ENCODE results near the gene SYCE3. TPM values are rescaled to one million over a fixed set of nuclear protein-coding genes. Genes with fewer than 3 reads are reported as not detected.

SYCE3 gene
- total and polyA plus RNA-seq, 2 donors (not counting 3 experiments of a cell fraction or from before 2014, with no cell fraction given): not detected

DNA sequence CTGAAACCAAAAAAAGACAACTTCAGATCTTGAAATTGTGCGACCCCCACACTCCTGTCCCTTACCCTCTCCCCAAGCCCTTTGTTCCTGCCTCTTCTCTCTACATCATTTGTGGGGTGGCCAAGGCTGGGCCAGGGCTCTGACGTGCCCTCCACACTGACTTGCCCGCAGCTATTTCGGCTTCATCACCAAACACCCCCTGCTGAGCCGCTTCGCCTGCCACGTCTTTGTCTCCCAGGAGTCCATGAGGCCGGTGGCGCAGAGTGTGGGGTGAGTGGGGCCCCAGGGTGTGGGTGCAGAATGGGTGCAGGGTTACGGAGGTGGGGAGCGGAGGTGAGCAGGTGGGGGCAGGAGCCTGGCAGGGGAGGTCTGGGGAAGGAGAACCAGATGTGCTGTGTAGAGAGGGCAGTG is 47.3 kb upstream of the SYCE3 start:
- H3K36me3 ChIP-seq (ENCODE audit: control insufficient read depth in 2 of 2, extremely low read depth in 1 of 2, insufficient read depth in 2 of 2, low read length in 2 of 2): no peaks in the 10 kb centered on the region
- DNase-seq (ENCODE audit: low read depth, low spot score) (no peak), FAIRE-seq (no peak)
- H3K4me3 ChIP-seq (replicated peaks in 1 of 3; ENCODE audit: insufficient read depth in 1 of 3, low read depth in 1 of 3, low read length in 3 of 3): no peak overlapping the region
- no peak for TF ChIP-seq POLR2A (IDR thresholded peaks at IDR 0.05; ENCODE audit: low read depth, low read length)
- no peak for TF ChIP-seq FOS (IDR thresholded peaks at IDR 0.05; ENCODE audit: borderline replicate concordance, insufficient read depth, low read length)
- TF ChIP-seq, protein P1, sequence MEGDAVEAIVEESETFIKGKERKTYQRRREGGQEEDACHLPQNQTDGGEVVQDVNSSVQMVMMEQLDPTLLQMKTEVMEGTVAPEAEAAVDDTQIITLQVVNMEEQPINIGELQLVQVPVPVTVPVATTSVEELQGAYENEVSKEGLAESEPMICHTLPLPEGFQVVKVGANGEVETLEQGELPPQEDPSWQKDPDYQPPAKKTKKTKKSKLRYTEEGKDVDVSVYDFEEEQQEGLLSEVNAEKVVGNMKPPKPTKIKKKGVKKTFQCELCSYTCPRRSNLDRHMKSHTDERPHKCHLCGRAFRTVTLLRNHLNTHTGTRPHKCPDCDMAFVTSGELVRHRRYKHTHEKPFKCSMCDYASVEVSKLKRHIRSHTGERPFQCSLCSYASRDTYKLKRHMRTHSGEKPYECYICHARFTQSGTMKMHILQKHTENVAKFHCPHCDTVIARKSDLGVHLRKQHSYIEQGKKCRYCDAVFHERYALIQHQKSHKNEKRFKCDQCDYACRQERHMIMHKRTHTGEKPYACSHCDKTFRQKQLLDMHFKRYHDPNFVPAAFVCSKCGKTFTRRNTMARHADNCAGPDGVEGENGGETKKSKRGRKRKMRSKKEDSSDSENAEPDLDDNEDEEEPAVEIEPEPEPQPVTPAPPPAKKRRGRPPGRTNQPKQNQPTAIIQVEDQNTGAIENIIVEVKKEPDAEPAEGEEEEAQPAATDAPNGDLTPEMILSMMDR (IDR thresholded peaks at IDR 0.05; ENCODE audit: extremely low read depth in 1 of 2, insufficient read depth in 1 of 2, low read depth in 1 of 2, low read length in 2 of 2): no peak
- no peak for TF ChIP-seq GATA2 (IDR thresholded peaks at IDR 0.05; ENCODE audit: insufficient read depth, insufficient read length, low read depth, low read length)
- no peak for TF ChIP-seq POLR2AphosphoS5 (IDR thresholded peaks at IDR 0.05; ENCODE audit: insufficient read depth, low read depth, low read length)
- no peak for TF ChIP-seq MYC (IDR thresholded peaks at IDR 0.05; ENCODE audit: low read depth, low read length)
- TF ChIP-seq, protein P2, sequence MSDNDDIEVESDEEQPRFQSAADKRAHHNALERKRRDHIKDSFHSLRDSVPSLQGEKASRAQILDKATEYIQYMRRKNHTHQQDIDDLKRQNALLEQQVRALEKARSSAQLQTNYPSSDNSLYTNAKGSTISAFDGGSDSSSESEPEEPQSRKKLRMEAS (IDR thresholded peaks at IDR 0.05; ENCODE audit: insufficient read depth, insufficient read length): no peak
- no peak for TF ChIP-seq EZH2 (IDR thresholded peaks at IDR 0.05; ENCODE audit: borderline replicate concordance, low read depth, low read length, severe bottlenecking)
- CTCF ChIA-PET: no interaction called here
- no peak overlapping the region for H2AFZ ChIP-seq (ENCODE audit: low read depth, low read length)
- H3K27me3 ChIP-seq (ENCODE audit: control insufficient read depth in 2 of 2, insufficient read depth in 2 of 2, low read length in 2 of 2): peaks cover 3 to 6% of the 10 kb centered on the region in 2 experiments
- no peaks in the 10 kb centered on the region for H4K20me1 ChIP-seq (replicated peaks; ENCODE audit: control insufficient read depth, extremely low read depth, insufficient read depth, low read length)
- no peaks in the 10 kb centered on the region for H3K4me1 ChIP-seq (ENCODE audit: control insufficient read depth, extremely low read depth, insufficient read depth, low read length)
- H3K27ac ChIP-seq (ENCODE audit: insufficient read depth, low read depth, low read length): no peak overlapping the region
- BruUV-seq (replicated peaks): no TSS peak
- dilution Hi-C loops (cut with MboI; ENCODE audit: extremely low pct_ligation_motif_present, low sequenced_read_pairs) (no loop called here), intact Hi-C loops (cut with micrococcal nuclease) (no loop called here)
- H3K9ac ChIP-seq (replicated peaks; ENCODE audit: extremely low read depth, insufficient read depth, low read length): no peak overlapping the region
- H3K9me3 ChIP-seq (replicated peaks; ENCODE audit: control insufficient read depth, insufficient read depth, low read length): no peaks in the 10 kb centered on the region
- POLR2A ChIA-PET: no interaction called here
- no peaks in the 10 kb centered on the region for H3K9me1 ChIP-seq (replicated peaks; ENCODE audit: control insufficient read depth, extremely low read depth, insufficient read depth, low read length)
- no peak overlapping the region for H3K4me2 ChIP-seq (ENCODE audit: insufficient read depth, low read length)
- H3K79me2 ChIP-seq (ENCODE audit: control insufficient read depth, insufficient read depth, low read length): no peaks in the 10 kb centered on the region
